IMR-90 (cell line): ENCODE results near the gene GNMT. TPM values are rescaled to one million over a fixed set of nuclear protein-coding genes. Genes with fewer than 3 reads are reported as not detected.

ENCODE experiments used
- ATAC-seq: fragments of 200-7000 bp; cut with Tn5 transposase; 2 replicates; pipeline ENCODE4 v1.9.1; 2020; ENCODE audit warnings: low read depth, mild to moderate bottlenecking, moderate library complexity
- BruUV-seq: library from RNA; stranded (reverse); fragments of 400-500 nt; replicated peaks from 2 replicates; lab custom pipeline; 2021; lab: Mats Ljungman, UMichigan
- CTCF ChIA-PET: fragments of 300-600 bp; formaldehyde crosslinking; extraction: SDS; loops from one replicate; lab custom pipeline; 2021; ENCODE audit warnings: antibody characterized with exemption; lab: Yijun Ruan, JAX
- POLR2A ChIA-PET: fragments of 300-600 bp; sonication (Branson Sonifier 250); formaldehyde crosslinking; loops from one replicate; lab custom pipeline; 2022; ENCODE audit warnings: antibody characterized with exemption; ENCODE audit not compliant: unreplicated experiment; lab: Charles Lee
- DNase-seq: peaks from one replicate; pipeline ENCODE4 v3.0.0; 2013
- H2AFZ ChIP-seq: replicated peaks from 2 replicates; pipeline ENCODE3; 2013; ENCODE audit warnings: low read length, mild to moderate bottlenecking; ENCODE audit not compliant: poor library complexity
- H2AK5ac ChIP-seq: 2 replicates; pipeline ENCODE4 v1.6.1; 2013; ENCODE audit warnings: low read depth, low read length, inconsistent platforms
- H2AK9ac ChIP-seq: replicated peaks from 2 replicates; pipeline ENCODE3; 2013; ENCODE audit warnings: mild to moderate bottlenecking, low read depth, low read length, moderate library complexity; ENCODE audit not compliant: poor library complexity
- H2BK120ac ChIP-seq: 2 replicates; pipeline ENCODE4 v1.6.1; 2013; ENCODE audit warnings: low read depth, low read length, inconsistent platforms
- H2BK15ac ChIP-seq: 3 replicates; pipeline ENCODE4 v1.6.1; 2013; ENCODE audit warnings: low read depth, low read length, inconsistent platforms
- H2BK20ac ChIP-seq: 2 replicates; pipeline ENCODE4 v1.6.1; 2013; ENCODE audit warnings: low read depth, mild to moderate bottlenecking, inconsistent platforms, low read length, moderate library complexity
- H2BK5ac ChIP-seq: 2 replicates; pipeline ENCODE4 v1.6.1; 2013; ENCODE audit warnings: mild to moderate bottlenecking, low read depth, low read length, inconsistent platforms; ENCODE audit not compliant: poor library complexity, severe bottlenecking
- H3K14ac ChIP-seq: replicated peaks from 2 replicates; pipeline ENCODE4 v1.6.1; 2013; ENCODE audit warnings: low read depth, low read length, inconsistent platforms
- H3K18ac ChIP-seq: 2 replicates; pipeline ENCODE4 v1.6.1; 2013; ENCODE audit warnings: low read depth, low read length, control low read depth
- H3K23ac ChIP-seq: 2 replicates; pipeline ENCODE4 v1.6.1; 2013; ENCODE audit warnings: low read depth, low read length, inconsistent platforms
- H3K27ac ChIP-seq: 2 replicates; pipeline ENCODE4 v1.5.1; 2013; ENCODE audit warnings: mild to moderate bottlenecking, control low read depth, low read length; ENCODE audit not compliant: insufficient read depth
- H3K27me3 ChIP-seq: 2 replicates; pipeline ENCODE4 v1.6.1; 2013; ENCODE audit warnings: low read length; ENCODE audit not compliant: control insufficient read depth, insufficient read depth
- H3K36me3 ChIP-seq: 2 replicates; pipeline ENCODE4 v1.6.1; 2013; ENCODE audit warnings: low read length, mixed read lengths; ENCODE audit not compliant: control insufficient read depth, insufficient read depth
- H3K4ac ChIP-seq: 2 replicates; pipeline ENCODE4 v1.6.1; 2013; ENCODE audit warnings: low read depth, low read length, inconsistent platforms
- H3K4me1 ChIP-seq: 2 replicates; pipeline ENCODE4 v1.6.1; 2013; ENCODE audit warnings: low read length, mixed read lengths; ENCODE audit not compliant: control insufficient read depth, insufficient read depth
- H3K4me2 ChIP-seq: 2 replicates; pipeline ENCODE4 v1.6.1; 2013; ENCODE audit warnings: low read depth, mild to moderate bottlenecking, control low read depth, low read length, moderate library complexity
- H3K4me3 ChIP-seq: 2 replicates; pipeline ENCODE4 v1.5.1; 2013; ENCODE audit warnings: low read depth, mild to moderate bottlenecking, control low read depth, low read length, moderate library complexity; ENCODE audit not compliant: insufficient read depth
- H3K56ac ChIP-seq: 2 replicates; pipeline ENCODE4 v1.6.1; 2013; ENCODE audit warnings: low read length, inconsistent platforms; ENCODE audit not compliant: insufficient read depth; ENCODE audit errors: extremely low read depth
- H3K79me1 ChIP-seq, 2 experiments: 2 replicates each; pipeline ENCODE4 v1.6.1; 2013; ENCODE audit warnings: low read length in 2 of 2, inconsistent platforms in 1 of 2, low read depth in 1 of 2
- H3K9ac ChIP-seq: 2 replicates; pipeline ENCODE4 v1.6.1; 2013; ENCODE audit warnings: low read depth, low read length, control low read depth
- H3K9me1 ChIP-seq: 2 replicates; pipeline ENCODE4 v1.6.1; 2013; ENCODE audit warnings: low read length, inconsistent platforms; ENCODE audit not compliant: insufficient read depth
- H3K9me3 ChIP-seq: 2 replicates; pipeline ENCODE4 v1.6.1; 2013; ENCODE audit warnings: low read length; ENCODE audit not compliant: control insufficient read depth, insufficient read depth
- H4K20me1 ChIP-seq: 2 replicates; pipeline ENCODE4 v1.6.1; 2013; ENCODE audit warnings: low read length, inconsistent platforms; ENCODE audit not compliant: insufficient read depth
- H4K5ac ChIP-seq: 2 replicates; pipeline ENCODE4 v1.6.1; 2013; ENCODE audit warnings: mild to moderate bottlenecking, low read depth, low read length, control low read depth
- H4K8ac ChIP-seq, 2 experiments: 2 replicates each; pipeline ENCODE4 v1.6.1; 2013; ENCODE audit warnings: low read depth in 2 of 2, low read length in 2 of 2, control low read depth in 1 of 2, inconsistent platforms in 1 of 2
- H4K91ac ChIP-seq: 2 replicates; pipeline ENCODE4 v1.6.1; 2013; ENCODE audit warnings: low read depth, low read length, inconsistent platforms; ENCODE audit not compliant: insufficient read depth
- CEBPB ChIP-seq: IDR thresholded peaks from 2 replicates; pipeline ENCODE4 v1.6.1; 2012; ENCODE audit warnings: low read depth, low read length, improper control_type of control experiment
- CTCF ChIP-seq: conservative IDR thresholded peaks from 2 replicates; pipeline ENCODE4 v1.5.1; 2012; ENCODE audit warnings: mild to moderate bottlenecking, low read depth, low read length, improper control_type of control experiment
- MAFK ChIP-seq: IDR thresholded peaks from 2 replicates; pipeline ENCODE4 v1.6.1; 2012; ENCODE audit warnings: low read depth, low read length, improper control_type of control experiment
- RAD21 ChIP-seq: IDR thresholded peaks from 2 replicates; pipeline ENCODE4 v1.6.1; 2012; ENCODE audit warnings: low read length, improper control_type of control experiment
- SMC3 ChIP-seq: fragments of 150-350 bp; IDR thresholded peaks from 2 replicates; pipeline ENCODE4 v1.6.1; 2016; ENCODE audit warnings: low read depth, mild to moderate bottlenecking, antibody characterized with exemption, low read length, moderate library complexity
- WGBS, 2 experiments: methylation state at CpG; one replicate each; pipeline versions ENCODE4 v1.1.5 to v1.1.7; 2013; ENCODE audit warnings: missing lambda C conversion rate in 2 of 2; ENCODE audit not compliant: insufficient read length in 1 of 2; ENCODE audit errors: extremely low coverage in 2 of 2; 5-methylcytosine and 5-hydroxymethylcytosine counted together
- dilution Hi-C: fragments of 300-500 bp; cut with HindIII; formaldehyde crosslinking; loops from one replicate; pipeline ENCODE4 v1.14.3; 2018; ENCODE audit warnings: low sequenced_read_pairs; ENCODE audit not compliant: unreplicated experiment
- in situ Hi-C: fragments of 300-500 bp; cut with MboI; formaldehyde crosslinking; loops from 3 replicates; pipeline ENCODE4 v1.14.3; 2019; ENCODE audit warnings: low sequenced_read_pairs, inconsistent platforms, mixed read lengths
- intact Hi-C: fragments of 100-400 bp; cut with micrococcal nuclease; formaldehyde crosslinking; loops from 2 replicates; pipeline ENCODE4 v1.10.0; 2022
- polyA plus RNA-seq, 3 experiments: library from polyadenylated mRNA; depleted of rRNA; stranded (reverse); fragments of >200 nt; gene quantifications; 2 replicates each; pipeline ENCODE4 v1.2.3, GENCODE V29; 2012; ENCODE audit warnings: low replicate concordance in 1 of 3
- total RNA-seq: library from RNA; depleted of rRNA; stranded (reverse); fragments of >200 nt; gene quantifications from 2 replicates; pipeline ENCODE4 v1.2.3, GENCODE V29; 2012

GNMT gene
- total and polyA plus RNA-seq, 2 of the 4 experiments (the other 2 are of a cell fraction): 0.36 TPM; not detected in 1

- dilution Hi-C loops: no loop called here
- CTCF ChIA-PET: no interaction called here
- Histone ChIP-seq H2BK5ac (no peak overlapping the region), H4K5ac (no peak overlapping the region), H3K4ac (no peak overlapping the region), H3K27me3 (no peaks in the 10 kb centered on the region), H3K79me1 (peaks cover 10 to 39% of the 10 kb centered on the region in 2 experiments; a peak in 2 of 4 replicates), H4K91ac (no peak overlapping the region), H3K4me1 (peaks cover 3% of the 10 kb centered on the region), H3K4me2 (no peak overlapping the region), H3K4me3 (no peak overlapping the region), H4K8ac (no peak overlapping the region), H3K56ac (no peak overlapping the region), H3K14ac (no peak overlapping the region), H3K23ac (no peak overlapping the region), H3K36me3 (peaks cover 52% of the 10 kb centered on the region), H3K9me3 (no peaks in the 10 kb centered on the region), H2BK15ac (no peak overlapping the region), H3K9ac (no peak overlapping the region), H2BK20ac (no peak overlapping the region), H2AK5ac (no peak overlapping the region), H3K18ac (no peak overlapping the region), H2AK9ac (peak overlapping the region; percentile 39), H2AFZ (no peak overlapping the region), H2BK120ac (no peak overlapping the region), H4K20me1 (no peaks in the 10 kb centered on the region; the same call in 1 of the 2 replicates), H3K9me1 (no peaks in the 10 kb centered on the region), H3K27ac (no peak overlapping the region)
- DNase-seq (peak; percentile 27), ATAC-seq (no peak)
- in situ Hi-C loops: no loop called here
- BruUV-seq: no TSS peak
- POLR2A ChIA-PET: no interaction called here
- TF ChIP-seq SMC3: peak; percentile 61
- no peak for TF ChIP-seq MAFK
- TF ChIP-seq RAD21: peak; percentile 47
- no peak for TF ChIP-seq CEBPB
- peak; percentile 40 for TF ChIP-seq CTCF
- 100% methylated on average over 1 of the region's 6 CpGs; no CpG with 5 or more reads in 1 of the 2 experiments for WGBS, 2 experiments
- intact Hi-C loops: loop anchor here (1.0 kb wide), 1 partner anchor 108 kb away; no protein-coding TSS in a partner anchor
These were observed 48.6 kb downstream of the GNMT start for GRCh38 chr6:43009124-43009523.
